ENCODE data around the gene BBS2. TPM values are rescaled to one million over a fixed set of nuclear protein-coding genes. Genes with fewer than 3 reads are reported as not detected.

The BBS2 gene
- total RNA-seq, 1 donor from 2014 or later: 64.5 TPM

GRCh38 chr16:56436258-56436657, 83.6 kb downstream of the BBS2 start:
- Histone ChIP-seq H3K4me3 (no peak overlapping the region), H3K27ac (no peak overlapping the region), H3K9ac (no peak overlapping the region), H3K9me3 (ENCODE audit: low read depth) (no peaks in the 10 kb centered on the region), H3K27me3 (no peaks in the 10 kb centered on the region), H3K4me1 (no peaks in the 10 kb centered on the region), H3K79me2 (ENCODE audit: low read depth) (peaks cover 4% of the 10 kb centered on the region), H3K36me3 (peaks cover 11% of the 10 kb centered on the region), H2AFZ (replicated peaks) (no peak overlapping the region), H3K4me2 (no peak overlapping the region), H3F3A (ENCODE audit: low read depth) (no peaks in the 10 kb centered on the region), H4K20me1 (ENCODE audit: low read depth) (peaks cover 29% of the 10 kb centered on the region)
- H3K36me3 Mint-ChIP-seq: peaks cover 35% of the 10 kb centered on the region
- no peak overlapping the region for H3K4me3 Mint-ChIP-seq
- no peak overlapping the region for H3K27ac Mint-ChIP-seq
- TF ChIP-seq EZH2 (IDR thresholded peaks at IDR 0.05) (no peak), CTCF (IDR thresholded peaks at IDR 0.05) (no peak), EZH2phosphoT487 (IDR thresholded peaks at IDR 0.05) (no peak)
- H3K4me1 Mint-ChIP-seq: no peaks in the 10 kb centered on the region
- no peaks in the 10 kb centered on the region for H3K9me3 Mint-ChIP-seq
- no peaks in the 10 kb centered on the region for H3K27me3 Mint-ChIP-seq (ENCODE audit: insufficient read depth, low read depth)
- no peak for DNase-seq (ENCODE audit: low spot score)

Other genes starting within 250 kb of the BBS2 start
- 38.7 and 51.3 TPM in 2 replicates for gene AMFR, start 94.5 kb downstream of the BBS2 start, total RNA-seq (ENCODE audit: low replicate concordance)
- 165 and 256 TPM in 2 replicates for gene NUDT21, start 68.7 kb downstream of the BBS2 start, total RNA-seq (ENCODE audit: low replicate concordance)
- 65.8 and 73.4 TPM in 2 replicates for gene OGFOD1, start 68.5 kb downstream of the BBS2 start, total RNA-seq (ENCODE audit: low replicate concordance)
- gene MT4, start 45.0 kb upstream of the BBS2 start, total RNA-seq (ENCODE audit: low replicate concordance): not detected in 2 replicates
- gene MT3, start 69.5 kb upstream of the BBS2 start, total RNA-seq (ENCODE audit: low replicate concordance): not detected in 2 replicates
- gene MT2A, start 88.6 kb upstream of the BBS2 start, total RNA-seq (ENCODE audit: low replicate concordance): 1.3 TPM in 1 of 2 replicates, not detected in the other
- 1.9 and 2.4 TPM in 2 replicates for gene MT1E, start 105.8 kb upstream of the BBS2 start, total RNA-seq (ENCODE audit: low replicate concordance)
- gene MT1M, start 112.6 kb upstream of the BBS2 start, total RNA-seq (ENCODE audit: low replicate concordance): not detected in 2 replicates
- not detected in 2 replicates for gene MT1A, start 118.6 kb upstream of the BBS2 start, total RNA-seq (ENCODE audit: low replicate concordance)
- gene MT1B, start 131.9 kb upstream of the BBS2 start, total RNA-seq (ENCODE audit: low replicate concordance): not detected in 2 replicates
- 1.1 TPM in 1 of 2 replicates, not detected in the other for gene MT1F, start 137.9 kb upstream of the BBS2 start, total RNA-seq (ENCODE audit: low replicate concordance)
- 2.6 TPM in 1 of 2 replicates, not detected in the other for gene MT1G, start 148.0 kb upstream of the BBS2 start, total RNA-seq (ENCODE audit: low replicate concordance)
- not detected in 2 replicates for gene MT1H, start 149.8 kb upstream of the BBS2 start, total RNA-seq (ENCODE audit: low replicate concordance)
- 4.4 TPM in 1 of 2 replicates, not detected in the other for gene MT1X, start 162.4 kb upstream of the BBS2 start, total RNA-seq (ENCODE audit: low replicate concordance)
- gene NUP93, start 210.1 kb upstream of the BBS2 start, total RNA-seq (ENCODE audit: low replicate concordance): 116 and 128 TPM in 2 replicates

Data from neural progenitor cell (in vitro differentiated cells).